Measurements from ENCODE around the gene CHD6.

CHD6 gene

DNA sequence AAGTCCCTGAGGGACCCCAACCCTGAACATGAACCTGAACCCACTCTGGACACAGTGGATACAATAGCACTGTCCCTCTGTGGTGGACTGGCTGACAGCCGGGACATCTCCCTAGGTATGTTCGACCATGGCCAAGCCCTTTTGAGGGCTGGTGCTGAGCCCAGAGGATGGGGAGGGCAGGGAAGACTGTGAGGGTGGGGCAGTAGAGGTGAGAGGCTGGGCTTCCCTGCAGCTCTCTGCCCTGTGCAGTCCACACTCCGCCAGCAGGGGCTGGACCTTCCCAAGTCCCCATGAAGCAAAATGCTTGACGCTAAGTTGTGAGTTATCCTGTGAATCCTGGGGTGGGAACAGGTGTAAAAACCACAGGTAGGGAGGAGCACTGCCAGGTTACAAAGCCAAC lies 266.1 kb downstream of the CHD6 start:
- TF ChIP-seq SPI1 (IDR thresholded peaks at IDR 0.05; ENCODE audit: borderline replicate concordance, low read depth), result no peak
- TF ChIP-seq GABPA (IDR thresholded peaks at IDR 0.05; ENCODE audit: low read depth), result no peak
- TF ChIP-seq, protein P1, sequence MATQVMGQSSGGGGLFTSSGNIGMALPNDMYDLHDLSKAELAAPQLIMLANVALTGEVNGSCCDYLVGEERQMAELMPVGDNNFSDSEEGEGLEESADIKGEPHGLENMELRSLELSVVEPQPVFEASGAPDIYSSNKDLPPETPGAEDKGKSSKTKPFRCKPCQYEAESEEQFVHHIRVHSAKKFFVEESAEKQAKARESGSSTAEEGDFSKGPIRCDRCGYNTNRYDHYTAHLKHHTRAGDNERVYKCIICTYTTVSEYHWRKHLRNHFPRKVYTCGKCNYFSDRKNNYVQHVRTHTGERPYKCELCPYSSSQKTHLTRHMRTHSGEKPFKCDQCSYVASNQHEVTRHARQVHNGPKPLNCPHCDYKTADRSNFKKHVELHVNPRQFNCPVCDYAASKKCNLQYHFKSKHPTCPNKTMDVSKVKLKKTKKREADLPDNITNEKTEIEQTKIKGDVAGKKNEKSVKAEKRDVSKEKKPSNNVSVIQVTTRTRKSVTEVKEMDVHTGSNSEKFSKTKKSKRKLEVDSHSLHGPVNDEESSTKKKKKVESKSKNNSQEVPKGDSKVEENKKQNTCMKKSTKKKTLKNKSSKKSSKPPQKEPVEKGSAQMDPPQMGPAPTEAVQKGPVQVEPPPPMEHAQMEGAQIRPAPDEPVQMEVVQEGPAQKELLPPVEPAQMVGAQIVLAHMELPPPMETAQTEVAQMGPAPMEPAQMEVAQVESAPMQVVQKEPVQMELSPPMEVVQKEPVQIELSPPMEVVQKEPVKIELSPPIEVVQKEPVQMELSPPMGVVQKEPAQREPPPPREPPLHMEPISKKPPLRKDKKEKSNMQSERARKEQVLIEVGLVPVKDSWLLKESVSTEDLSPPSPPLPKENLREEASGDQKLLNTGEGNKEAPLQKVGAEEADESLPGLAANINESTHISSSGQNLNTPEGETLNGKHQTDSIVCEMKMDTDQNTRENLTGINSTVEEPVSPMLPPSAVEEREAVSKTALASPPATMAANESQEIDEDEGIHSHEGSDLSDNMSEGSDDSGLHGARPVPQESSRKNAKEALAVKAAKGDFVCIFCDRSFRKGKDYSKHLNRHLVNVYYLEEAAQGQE (IDR thresholded peaks at IDR 0.05; ENCODE audit: insufficient replicate concordance, low read depth), result no peak
- TF ChIP-seq POLR2AphosphoS5 (IDR thresholded peaks at IDR 0.05; ENCODE audit: low read depth), result no peak
- no peaks in the 10 kb centered on the region for H3K27me3 ChIP-seq (ENCODE audit: insufficient read depth, poor library complexity, severe bottlenecking)
- H3K27ac ChIP-seq (replicated peaks), result no peak overlapping the region
- no peak overlapping the region for H3K4me3 ChIP-seq (replicated peaks; ENCODE audit: insufficient read depth, low read length)
- DNase-seq (ENCODE audit: low read depth in 1 of 2, low spot score in 1 of 2), result no peak
